Osteocyte (in vitro differentiated cells): Measurements from ENCODE around the gene C1QTNF7. TPM values are rescaled to one million over a fixed set of nuclear protein-coding genes. Genes with fewer than 3 reads are reported as not detected.

Experiments used
- DNase-seq: peaks from one replicate; pipeline ENCODE4 v3.0.0; 2021; ENCODE audit warnings: mixed read lengths; ENCODE audit not compliant: unreplicated experiment; ENCODE audit errors: extremely low spot score
- H3K27ac Mint-ChIP-seq: one replicate; pipeline ENCODE4 v1.8.0; 2021; ENCODE audit warnings: mild to moderate bottlenecking, mixed read lengths; ENCODE audit not compliant: unreplicated experiment
- H3K27me3 Mint-ChIP-seq: one replicate; pipeline ENCODE4 v1.8.0; 2021; ENCODE audit warnings: mixed read lengths; ENCODE audit not compliant: unreplicated experiment
- H3K36me3 Mint-ChIP-seq: one replicate; pipeline ENCODE4 v1.8.0; 2021; ENCODE audit warnings: mixed read lengths; ENCODE audit not compliant: unreplicated experiment
- H3K4me1 Mint-ChIP-seq: one replicate; pipeline ENCODE4 v1.8.0; 2021; ENCODE audit warnings: mixed read lengths; ENCODE audit not compliant: unreplicated experiment
- H3K4me3 Mint-ChIP-seq: one replicate; pipeline ENCODE4 v1.8.0; 2021; ENCODE audit warnings: mild to moderate bottlenecking, moderate library complexity, mixed read lengths; ENCODE audit not compliant: unreplicated experiment
- H3K9me3 Mint-ChIP-seq: one replicate; pipeline ENCODE4 v1.8.0; 2021; ENCODE audit warnings: mixed read lengths; ENCODE audit not compliant: unreplicated experiment
- CTCF ChIP-seq: fragments of 200-600 bp; sonication (generic); IDR thresholded peaks from 2 replicates; pipeline ENCODE4 v1.5.0; 2021; ENCODE audit warnings: antibody characterized with exemption, mild to moderate bottlenecking, moderate library complexity
- total RNA-seq: library from RNA; stranded (reverse); gene quantifications from 2 replicates; pipeline ENCODE4 v1.2.1, GENCODE V29; 2021

The C1QTNF7 gene
- total RNA-seq, 1 donor from 2014 or later, result not detected

DNA sequence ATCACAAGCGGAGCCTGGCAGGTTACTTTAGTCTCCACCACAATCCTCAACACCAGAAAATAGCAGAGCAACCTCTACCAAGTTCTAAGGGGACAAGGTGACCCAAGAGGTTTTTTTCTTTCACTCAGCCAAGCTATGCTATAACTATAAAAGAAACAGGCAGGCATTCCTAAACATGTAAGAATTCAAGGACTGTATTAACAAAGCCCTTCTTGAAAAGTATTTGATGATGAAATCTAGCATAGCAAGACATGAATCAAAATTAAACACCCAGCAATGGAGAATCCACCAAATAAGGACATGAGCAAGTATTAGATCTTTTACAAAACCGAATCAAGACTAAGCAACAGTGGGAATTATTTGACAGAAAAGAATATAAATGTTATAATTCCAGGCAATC is 25.7 kb upstream of the C1QTNF7 start:
- Mint-ChIP-seq H3K27me3 (no peaks in the 10 kb centered on the region), H3K4me3 (no peak overlapping the region), H3K36me3 (no peaks in the 10 kb centered on the region), H3K27ac (peak overlapping the region; percentile 89), H3K9me3 (no peaks in the 10 kb centered on the region), H3K4me1 (peaks cover 59% of the 10 kb centered on the region)
- no peak for TF ChIP-seq CTCF
- DNase-seq, result no peak

GRCh38 chr4:15402974-15403373 is 24.9 kb upstream of the C1QTNF7 start:
- no peaks in the 10 kb centered on the region for H3K9me3 Mint-ChIP-seq
- H3K27me3 Mint-ChIP-seq, result no peaks in the 10 kb centered on the region
- no peaks in the 10 kb centered on the region for H3K36me3 Mint-ChIP-seq
- H3K27ac Mint-ChIP-seq, result peak overlapping the region; percentile 74
- H3K4me1 Mint-ChIP-seq, result peaks cover 62% of the 10 kb centered on the region
- H3K4me3 Mint-ChIP-seq, result no peak overlapping the region
- no peak for TF ChIP-seq CTCF
- no peak for DNase-seq

DNA sequence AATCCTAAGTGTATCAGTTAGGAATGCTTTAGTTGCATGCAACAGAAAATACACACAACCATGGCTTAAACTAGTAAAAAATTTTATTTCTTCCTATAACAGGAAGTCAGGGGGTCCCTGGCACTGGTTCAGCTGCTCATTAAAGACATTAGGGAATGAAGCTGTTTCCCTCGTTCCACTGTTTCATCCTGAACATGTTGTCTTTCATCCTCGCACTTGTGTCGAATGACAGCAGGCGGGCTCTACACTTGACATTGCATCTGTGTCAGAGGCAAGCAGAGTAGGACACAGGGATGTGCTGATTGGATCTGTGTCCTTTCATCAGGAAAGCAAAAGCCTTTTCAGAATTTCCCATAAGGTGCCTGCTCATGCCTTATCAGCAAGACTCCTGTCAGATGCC is 22.8 kb upstream of the C1QTNF7 start:
- no peaks in the 10 kb centered on the region for H3K9me3 Mint-ChIP-seq
- no peak for DNase-seq
- H3K27ac Mint-ChIP-seq, result no peak overlapping the region
- no peaks in the 10 kb centered on the region for H3K27me3 Mint-ChIP-seq
- TF ChIP-seq CTCF, result no peak
- peaks cover 47% of the 10 kb centered on the region for H3K4me1 Mint-ChIP-seq
- no peaks in the 10 kb centered on the region for H3K36me3 Mint-ChIP-seq
- no peak overlapping the region for H3K4me3 Mint-ChIP-seq

GRCh38 chr4:15410750-15411149 is 17.1 kb upstream of the C1QTNF7 start:
- Mint-ChIP-seq H3K36me3 (no peaks in the 10 kb centered on the region), H3K4me3 (no peak overlapping the region), H3K4me1 (peaks cover 44% of the 10 kb centered on the region)

DNA sequence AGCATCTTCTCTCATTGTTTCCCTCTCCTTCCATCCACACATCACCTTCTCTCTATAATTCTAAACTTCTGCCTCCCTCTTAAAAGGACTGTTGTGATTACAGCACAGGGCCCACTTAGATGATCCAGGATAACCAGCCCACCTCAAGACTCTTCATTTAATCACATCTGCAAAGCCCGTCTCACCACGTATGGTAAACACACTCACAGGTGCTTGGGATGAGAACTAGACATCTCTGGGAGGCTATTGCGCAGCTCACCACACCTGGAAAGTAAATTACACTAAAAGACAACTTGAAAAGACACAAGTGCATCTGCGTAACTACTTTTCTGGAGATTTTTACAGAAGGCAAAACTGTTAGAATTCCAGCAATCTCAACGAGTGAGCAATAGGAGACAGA is 15.4 kb upstream of the C1QTNF7 start:
- Mint-ChIP-seq H3K36me3 (no peaks in the 10 kb centered on the region), H3K9me3 (peaks cover 3% of the 10 kb centered on the region), H3K4me3 (no peak overlapping the region), H3K27ac (no peak overlapping the region), H3K4me1 (peaks cover 40% of the 10 kb centered on the region), H3K27me3 (no peaks in the 10 kb centered on the region)
- no peak for DNase-seq
- TF ChIP-seq CTCF, result no peak

More at GRCh38 chr4:15410750-15411149, 17.1 kb upstream of the C1QTNF7 start:
- no peak for TF ChIP-seq CTCF
- H3K27me3 Mint-ChIP-seq, result no peaks in the 10 kb centered on the region
- no peak overlapping the region for H3K27ac Mint-ChIP-seq
- peaks cover 3% of the 10 kb centered on the region for H3K9me3 Mint-ChIP-seq
- DNase-seq, result no peak
